SJSA1 (cell line): ENCODE results near the gene CCR7. TPM values are rescaled to one million over a fixed set of nuclear protein-coding genes. Genes with fewer than 3 reads are reported as not detected.
A peak's percentile ranks its signal among the peaks of the same experiment; 100 is the strongest.

Experiments
- DNase-seq, 2 experiments: peaks; one replicate each; pipeline ENCODE4 v3.0.0-alpha.2; 2015 to 2020; ENCODE audit warnings: low spot score in 2 of 2, low read depth in 1 of 2
- H3K27ac ChIP-seq: fragments of 250-450 bp; sonication (Bioruptor Pico); 2 replicates; pipeline ENCODE4 v1.5.1; 2020; ENCODE audit warnings: mild to moderate bottlenecking, moderate library complexity
- H3K27me3 ChIP-seq: fragments of 250-450 bp; sonication (Bioruptor Pico); replicated peaks from 2 replicates; pipeline ENCODE4 v1.5.1; 2020; ENCODE audit warnings: mild to moderate bottlenecking, moderate library complexity
- H3K36me3 ChIP-seq: fragments of 250-450 bp; sonication (Bioruptor Pico); 2 replicates; pipeline ENCODE4 v1.5.1; 2020; ENCODE audit warnings: mild to moderate bottlenecking
- H3K4me1 ChIP-seq: fragments of 250-450 bp; sonication (Bioruptor Pico); replicated peaks from 2 replicates; pipeline ENCODE4 v1.6.1; 2021; ENCODE audit warnings: mild to moderate bottlenecking
- H3K4me3 ChIP-seq: fragments of 250-450 bp; sonication (Bioruptor Pico); 2 replicates; pipeline ENCODE4 v1.5.1; 2020; ENCODE audit warnings: mild to moderate bottlenecking
- H3K9me3 ChIP-seq: fragments of 250-450 bp; sonication (Bioruptor Pico); replicated peaks from 2 replicates; pipeline ENCODE4 v1.5.1; 2020; ENCODE audit warnings: mild to moderate bottlenecking
- total RNA-seq: library from RNA; depleted of rRNA; stranded (reverse); fragments of >200 nt; shearing (Covaris generic); gene quantifications from 2 replicates; pipeline ENCODE4 v1.2.3, GENCODE V29; 2014

Gene CCR7
- total RNA-seq, 1 experiment from 2014 or later, result not detected

- Histone ChIP-seq H3K9me3 (0 out of 2 replicates have a peak, but pooled peaks cover 2% of the 10 kb centered on the region), H3K27ac (peak overlapping the region; percentile 61), H3K4me1 (peaks cover 55% of the 10 kb centered on the region), H3K36me3 (no peaks in the 10 kb centered on the region), H3K4me3 (no peak overlapping the region), H3K27me3 (no peaks in the 10 kb centered on the region)
- no peak for DNase-seq
Observed at GRCh38 chr17:40520991-40521453, 44.2 kb downstream of the CCR7 start.

GRCh38 chr17:40519089-40519775 lies 46.0 kb downstream of the CCR7 start:
- no peak overlapping the region for H3K27ac ChIP-seq
- H3K27me3 ChIP-seq, result no peaks in the 10 kb centered on the region
- H3K36me3 ChIP-seq, result no peaks in the 10 kb centered on the region
- H3K4me1 ChIP-seq, result peaks cover 55% of the 10 kb centered on the region
- H3K4me3 ChIP-seq, result no peak overlapping the region
- no peak for DNase-seq
- H3K9me3 ChIP-seq, result no peaks in the 10 kb centered on the region

GRCh38 chr17:40518401-40519088 lies 46.7 kb downstream of the CCR7 start:
- Histone ChIP-seq H3K4me1 (peaks cover 55% of the 10 kb centered on the region), H3K4me3 (no peak overlapping the region), H3K27ac (peak overlapping the region; percentile 34; the same call in 1 of the 2 replicates), H3K27me3 (no peaks in the 10 kb centered on the region), H3K36me3 (no peaks in the 10 kb centered on the region), H3K9me3 (no peaks in the 10 kb centered on the region)
- DNase-seq, result no peak

GRCh38 chr17:40517981-40518380 lies 47.3 kb downstream of the CCR7 start:
- DNase-seq, result no peak
- Histone ChIP-seq H3K27me3 (no peaks in the 10 kb centered on the region), H3K27ac (peak overlapping the region; percentile 34; the same call in 1 of the 2 replicates), H3K4me3 (no peak overlapping the region), H3K36me3 (no peaks in the 10 kb centered on the region), H3K4me1 (peaks cover 55% of the 10 kb centered on the region), H3K9me3 (no peaks in the 10 kb centered on the region)

GRCh38 chr17:40517286-40517662 lies 48.0 kb downstream of the CCR7 start:
- Histone ChIP-seq H3K27ac (peak overlapping the region; percentile 84), H3K36me3 (no peaks in the 10 kb centered on the region), H3K4me1 (peaks cover 57% of the 10 kb centered on the region), H3K4me3 (no peak overlapping the region), H3K9me3 (no peaks in the 10 kb centered on the region), H3K27me3 (no peaks in the 10 kb centered on the region)
- DNase-seq, result no peak

GRCh38 chr17:40516581-40517285 lies 48.5 kb downstream of the CCR7 start:
- Histone ChIP-seq H3K36me3 (no peaks in the 10 kb centered on the region), H3K9me3 (no peaks in the 10 kb centered on the region), H3K4me1 (peaks cover 58% of the 10 kb centered on the region), H3K27me3 (no peaks in the 10 kb centered on the region), H3K27ac (peak overlapping the region; percentile 84), H3K4me3 (no peak overlapping the region)
- peak in 1 of 2 experiments; percentile 57 for DNase-seq

- Histone ChIP-seq H3K9me3 (no peaks in the 10 kb centered on the region), H3K27me3 (no peaks in the 10 kb centered on the region), H3K36me3 (no peaks in the 10 kb centered on the region), H3K27ac (no peak overlapping the region), H3K4me3 (no peak overlapping the region), H3K4me1 (peaks cover 50% of the 10 kb centered on the region)
- DNase-seq, result no peak
Observed at GRCh38 chr17:40515491-40516041, 49.7 kb downstream of the CCR7 start.

GRCh38 chr17:40515011-40515410 lies 50.3 kb downstream of the CCR7 start:
- Histone ChIP-seq H3K27me3 (no peaks in the 10 kb centered on the region), H3K27ac (no peak overlapping the region), H3K36me3 (no peaks in the 10 kb centered on the region), H3K4me3 (no peak overlapping the region), H3K9me3 (no peaks in the 10 kb centered on the region), H3K4me1 (peaks cover 45% of the 10 kb centered on the region)
- no peak for DNase-seq

- no peaks in the 10 kb centered on the region for H3K27me3 ChIP-seq
- no peaks in the 10 kb centered on the region for H3K9me3 ChIP-seq
- H3K27ac ChIP-seq, result no peak overlapping the region
- DNase-seq, result no peak
- H3K36me3 ChIP-seq, result no peaks in the 10 kb centered on the region
- no peak overlapping the region for H3K4me3 ChIP-seq
- H3K4me1 ChIP-seq, result peaks cover 41% of the 10 kb centered on the region
Observed at GRCh38 chr17:40514013-40514875, 51.0 kb downstream of the CCR7 start.

- Histone ChIP-seq H3K4me1 (peaks cover 18% of the 10 kb centered on the region), H3K4me3 (no peak overlapping the region), H3K9me3 (no peaks in the 10 kb centered on the region), H3K36me3 (no peaks in the 10 kb centered on the region), H3K27me3 (no peaks in the 10 kb centered on the region), H3K27ac (no peak overlapping the region)
- DNase-seq, result no peak
Observed at GRCh38 chr17:40511667-40512220, 53.5 kb downstream of the CCR7 start.

- Histone ChIP-seq H3K27me3 (no peaks in the 10 kb centered on the region), H3K4me1 (peaks cover 12% of the 10 kb centered on the region), H3K36me3 (no peaks in the 10 kb centered on the region), H3K27ac (no peak overlapping the region), H3K4me3 (no peak overlapping the region), H3K9me3 (no peaks in the 10 kb centered on the region)
- no peak for DNase-seq
Observed at GRCh38 chr17:40511136-40511535, 54.1 kb downstream of the CCR7 start.

GRCh38 chr17:40510328-40510648 lies 55.0 kb downstream of the CCR7 start:
- DNase-seq, result no peak

More at GRCh38 chr17:40510328-40510648, 55.0 kb downstream of the CCR7 start:
- H3K27ac ChIP-seq, result no peak overlapping the region
- H3K4me1 ChIP-seq, result peaks cover 11% of the 10 kb centered on the region
- H3K27me3 ChIP-seq, result no peaks in the 10 kb centered on the region
- H3K4me3 ChIP-seq, result no peak overlapping the region
- no peaks in the 10 kb centered on the region for H3K36me3 ChIP-seq
- no peaks in the 10 kb centered on the region for H3K9me3 ChIP-seq
